ENCODE results near the gene LAMTOR3. TPM values are rescaled to one million over a fixed set of nuclear protein-coding genes. Genes with fewer than 3 reads are reported as not detected.
A peak's percentile ranks its signal among the peaks of the same experiment; 100 is the strongest.

Gene LAMTOR3
- total RNA-seq, 1 donor from 2014 or later, result 58.2 TPM

- Mint-ChIP-seq H3K36me3 (ENCODE audit: insufficient read depth) (no peaks in the 10 kb centered on the region), H3K4me3 (ENCODE audit: low read depth) (no peak overlapping the region), H3K4me1 (ENCODE audit: low read depth) (peaks cover 9% of the 10 kb centered on the region), H3K9me3 (ENCODE audit: low read depth) (peaks cover 4% of the 10 kb centered on the region), H3K27ac (no peak overlapping the region), H3K27me3 (peaks cover 3% of the 10 kb centered on the region)
- DNase-seq (ENCODE audit: low spot score, unreplicated experiment), result no peak
- TF ChIP-seq, protein P1, sequence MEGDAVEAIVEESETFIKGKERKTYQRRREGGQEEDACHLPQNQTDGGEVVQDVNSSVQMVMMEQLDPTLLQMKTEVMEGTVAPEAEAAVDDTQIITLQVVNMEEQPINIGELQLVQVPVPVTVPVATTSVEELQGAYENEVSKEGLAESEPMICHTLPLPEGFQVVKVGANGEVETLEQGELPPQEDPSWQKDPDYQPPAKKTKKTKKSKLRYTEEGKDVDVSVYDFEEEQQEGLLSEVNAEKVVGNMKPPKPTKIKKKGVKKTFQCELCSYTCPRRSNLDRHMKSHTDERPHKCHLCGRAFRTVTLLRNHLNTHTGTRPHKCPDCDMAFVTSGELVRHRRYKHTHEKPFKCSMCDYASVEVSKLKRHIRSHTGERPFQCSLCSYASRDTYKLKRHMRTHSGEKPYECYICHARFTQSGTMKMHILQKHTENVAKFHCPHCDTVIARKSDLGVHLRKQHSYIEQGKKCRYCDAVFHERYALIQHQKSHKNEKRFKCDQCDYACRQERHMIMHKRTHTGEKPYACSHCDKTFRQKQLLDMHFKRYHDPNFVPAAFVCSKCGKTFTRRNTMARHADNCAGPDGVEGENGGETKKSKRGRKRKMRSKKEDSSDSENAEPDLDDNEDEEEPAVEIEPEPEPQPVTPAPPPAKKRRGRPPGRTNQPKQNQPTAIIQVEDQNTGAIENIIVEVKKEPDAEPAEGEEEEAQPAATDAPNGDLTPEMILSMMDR (IDR thresholded peaks at IDR 0.05; ENCODE audit: unreplicated experiment), result no peak
Observed at GRCh38 chr4:99853190-99853589, 41.0 kb downstream of the LAMTOR3 start.

DNA sequence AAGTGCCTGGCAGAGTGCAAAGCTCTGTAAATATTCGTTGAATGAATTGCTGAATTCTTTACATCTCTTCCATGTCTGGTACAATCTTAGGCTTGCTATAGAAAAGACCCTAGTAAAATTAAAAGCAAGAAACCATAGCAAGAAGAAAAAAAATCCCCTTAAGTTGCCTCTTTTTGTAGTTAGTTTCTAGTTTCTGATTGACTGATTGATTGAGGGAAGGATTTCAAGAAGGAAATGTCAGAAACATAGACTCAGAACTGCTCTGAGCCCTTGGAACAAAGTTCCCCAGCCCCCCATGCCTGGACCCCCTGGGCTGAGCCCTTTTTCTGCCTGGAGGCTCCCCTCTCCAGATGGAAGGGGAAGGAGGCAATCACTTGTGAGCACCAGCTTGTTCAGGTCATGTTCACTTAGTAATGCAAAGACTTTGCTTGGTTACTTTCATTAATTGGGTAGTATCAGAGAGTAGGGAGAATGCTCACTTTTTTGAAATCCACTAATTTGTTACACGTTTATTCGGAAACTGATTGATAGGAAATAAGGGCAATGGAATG lies 42.0 kb downstream of the LAMTOR3 start:
- TF ChIP-seq, protein P1 (IDR thresholded peaks at IDR 0.05; ENCODE audit: unreplicated experiment), result no peak
- Mint-ChIP-seq H3K36me3 (ENCODE audit: insufficient read depth) (no peaks in the 10 kb centered on the region), H3K9me3 (ENCODE audit: low read depth) (peaks cover 4% of the 10 kb centered on the region), H3K4me1 (ENCODE audit: low read depth) (peaks cover 9% of the 10 kb centered on the region), H3K27me3 (peaks cover 3% of the 10 kb centered on the region), H3K27ac (no peak overlapping the region), H3K4me3 (ENCODE audit: low read depth) (no peak overlapping the region)
- no peak for DNase-seq (ENCODE audit: low spot score, unreplicated experiment)

- TF ChIP-seq, protein P1 (IDR thresholded peaks at IDR 0.05; ENCODE audit: unreplicated experiment), result no peak
- no peaks in the 10 kb centered on the region for H3K36me3 Mint-ChIP-seq (ENCODE audit: insufficient read depth)
- no peak overlapping the region for H3K4me3 Mint-ChIP-seq (ENCODE audit: low read depth)
- DNase-seq (ENCODE audit: low spot score, unreplicated experiment), result no peak
- H3K27me3 Mint-ChIP-seq, result peaks cover 3% of the 10 kb centered on the region
- H3K27ac Mint-ChIP-seq, result no peak overlapping the region
- no peaks in the 10 kb centered on the region for H3K9me3 Mint-ChIP-seq (ENCODE audit: low read depth)
- peaks cover 9% of the 10 kb centered on the region for H3K4me1 Mint-ChIP-seq (ENCODE audit: low read depth)
Observed at GRCh38 chr4:99848591-99849001, 45.6 kb downstream of the LAMTOR3 start.

DNA sequence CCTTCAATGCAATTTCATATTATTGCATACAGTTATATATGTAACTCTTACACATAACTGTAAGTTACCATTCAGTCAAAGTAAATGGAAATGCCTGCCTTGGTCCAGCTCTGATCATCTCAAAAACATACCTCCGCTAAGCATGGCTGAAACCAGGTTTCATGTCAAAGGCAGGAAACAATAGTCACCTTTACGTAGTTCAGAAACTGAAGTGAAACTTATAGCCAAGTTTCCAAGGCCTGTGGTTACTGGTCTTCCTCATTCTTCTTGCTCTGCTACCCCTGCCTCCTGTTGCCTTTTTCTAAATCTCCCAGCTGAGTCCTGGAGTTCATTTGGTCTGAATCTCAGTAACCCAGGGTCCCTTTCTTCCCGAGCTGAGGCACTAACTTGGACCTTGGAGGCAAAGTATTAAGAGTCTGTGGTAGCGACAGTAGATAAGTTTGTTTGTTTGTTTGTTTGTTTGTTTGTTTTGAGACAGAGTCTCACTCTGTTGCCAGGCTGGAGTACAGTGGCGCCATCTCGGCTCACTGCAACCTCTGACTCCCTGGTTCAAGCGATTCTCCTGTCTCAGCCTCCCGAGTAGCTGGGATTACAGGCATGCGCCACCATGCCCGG lies 46.8 kb downstream of the LAMTOR3 start:
- DNase-seq (ENCODE audit: low spot score, unreplicated experiment), result no peak

GRCh38 chr4:99846891-99847290 lies 47.3 kb downstream of the LAMTOR3 start:
- no peak for DNase-seq (ENCODE audit: low spot score, unreplicated experiment)
- no peaks in the 10 kb centered on the region for H3K9me3 Mint-ChIP-seq (ENCODE audit: low read depth)
- H3K36me3 Mint-ChIP-seq (ENCODE audit: insufficient read depth), result no peaks in the 10 kb centered on the region
- no peak overlapping the region for H3K4me3 Mint-ChIP-seq (ENCODE audit: low read depth)
- TF ChIP-seq, protein P1 (IDR thresholded peaks at IDR 0.05; ENCODE audit: unreplicated experiment), result no peak
- H3K27me3 Mint-ChIP-seq, result peaks cover 3% of the 10 kb centered on the region
- H3K27ac Mint-ChIP-seq, result no peak overlapping the region
- H3K4me1 Mint-ChIP-seq (ENCODE audit: low read depth), result peaks cover 8% of the 10 kb centered on the region

More for the DNA sequence above, 46.8 kb downstream of the LAMTOR3 start:
- H3K27ac Mint-ChIP-seq, result peak overlapping the region; percentile 91
- H3K9me3 Mint-ChIP-seq (ENCODE audit: low read depth), result no peaks in the 10 kb centered on the region
- H3K4me3 Mint-ChIP-seq (ENCODE audit: low read depth), result no peak overlapping the region
- H3K36me3 Mint-ChIP-seq (ENCODE audit: insufficient read depth), result no peaks in the 10 kb centered on the region
- peaks cover 8% of the 10 kb centered on the region for H3K4me1 Mint-ChIP-seq (ENCODE audit: low read depth)
- H3K27me3 Mint-ChIP-seq, result peaks cover 3% of the 10 kb centered on the region
- TF ChIP-seq, protein P1 (IDR thresholded peaks at IDR 0.05; ENCODE audit: unreplicated experiment), result no peak

Data from progenitor cell of endocrine pancreas (in vitro differentiated cells).